OCI-LY3 (cell line): Measurements from ENCODE around the gene DNAH17.

Experiments used
- H2AFZ ChIP-seq: fragments of 200-600, 300-600 bp; shearing (Covaris generic); 2 replicates; pipeline ENCODE4 v1.6.0; 2014; ENCODE audit warnings: antibody characterized with exemption, low read depth, low read length
- H3K27ac ChIP-seq: fragments of 200-600, 300-600 bp; sonication (generic); 2 replicates; pipeline ENCODE4 v1.5.1; 2014; ENCODE audit warnings: mild to moderate bottlenecking, low read length, moderate library complexity, mixed read lengths
- H3K27me3 ChIP-seq: fragments of 200-600, 300-600 bp; sonication (generic); 2 replicates; pipeline ENCODE4 v1.6.1; 2014; ENCODE audit warnings: low read depth, low read length, mixed read lengths
- H3K36me3 ChIP-seq: fragments of 200-600, 300-600 bp; sonication (generic); replicated peaks from 2 replicates; pipeline ENCODE3; 2014; ENCODE audit warnings: low read depth, low read length, mixed read lengths
- H3K4me1 ChIP-seq: fragments of 300-600, 200-600 bp; sonication (generic); 2 replicates; pipeline ENCODE4 v1.6.1; 2014; ENCODE audit warnings: low read length, mixed read lengths
- H3K4me2 ChIP-seq: fragments of 200-600, 300-600 bp; sonication (generic); 2 replicates; pipeline ENCODE4 v1.6.1; 2014; ENCODE audit warnings: low read length, mixed read lengths
- H3K4me3 ChIP-seq: fragments of 300-600, 200-600 bp; sonication (generic); 2 replicates; pipeline ENCODE4 v1.5.1; 2014; ENCODE audit warnings: antibody characterized with exemption, mild to moderate bottlenecking, low read length, moderate library complexity
- H3K79me2 ChIP-seq: fragments of 300-600, 200-600 bp; shearing (Covaris generic); 2 replicates; pipeline ENCODE4 v1.6.1; 2014; ENCODE audit warnings: mild to moderate bottlenecking, low read length, mixed read lengths
- H3K9ac ChIP-seq: fragments of 300-600, 200-600 bp; shearing (Covaris generic); 2 replicates; pipeline ENCODE4 v1.6.0; 2014; ENCODE audit warnings: mild to moderate bottlenecking, low read length, moderate library complexity
- H3K9me3 ChIP-seq: fragments of 200-600, 300-600 bp; shearing (Covaris generic); 2 replicates; pipeline ENCODE4 v1.6.1; 2014; ENCODE audit warnings: low read length, mixed read lengths; ENCODE audit not compliant: insufficient read depth
- H4K20me1 ChIP-seq: fragments of 200-600, 300-600 bp; sonication (generic); 2 replicates; pipeline ENCODE4 v1.6.1; 2016; ENCODE audit warnings: low read length, mixed read lengths; ENCODE audit not compliant: insufficient read depth
- EZH2phosphoT487 ChIP-seq: fragments of 200-600 bp; shearing (Covaris generic); IDR thresholded peaks from 2 replicates; pipeline ENCODE4 v1.6.1; 2018; ENCODE audit warnings: antibody characterized with exemption, mixed run types, low read depth
- TF ChIP-seq, protein P1 (sequence below): fragments of 200-600, 300-600 bp; sonication (generic); IDR thresholded peaks from 2 replicates; pipeline ENCODE4 v1.5.1; 2014; ENCODE audit warnings: antibody characterized with exemption, low read length, low read depth

The DNAH17 gene

DNA sequence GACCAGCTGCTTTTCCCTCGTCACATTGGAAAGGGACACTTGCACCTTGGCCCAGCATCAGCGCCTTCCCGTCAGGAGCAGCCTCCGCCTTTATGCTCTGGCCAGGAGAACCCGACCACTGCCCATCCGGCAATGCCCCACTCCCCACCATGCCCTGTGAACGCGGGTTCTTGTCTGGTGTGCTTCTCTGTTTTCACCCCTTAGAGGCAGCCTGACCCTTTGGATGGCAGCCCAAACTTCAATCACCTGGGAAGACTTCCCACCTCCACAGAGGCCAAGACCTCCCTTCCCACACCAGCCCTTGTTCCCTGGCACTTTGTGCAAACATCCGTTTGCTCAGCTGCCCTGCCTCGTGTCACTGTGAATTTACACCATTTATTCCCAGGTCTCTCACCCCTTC is 87.0 kb downstream of the DNAH17 start:
- TF ChIP-seq EZH2phosphoT487: no peak
- TF ChIP-seq, protein P1, sequence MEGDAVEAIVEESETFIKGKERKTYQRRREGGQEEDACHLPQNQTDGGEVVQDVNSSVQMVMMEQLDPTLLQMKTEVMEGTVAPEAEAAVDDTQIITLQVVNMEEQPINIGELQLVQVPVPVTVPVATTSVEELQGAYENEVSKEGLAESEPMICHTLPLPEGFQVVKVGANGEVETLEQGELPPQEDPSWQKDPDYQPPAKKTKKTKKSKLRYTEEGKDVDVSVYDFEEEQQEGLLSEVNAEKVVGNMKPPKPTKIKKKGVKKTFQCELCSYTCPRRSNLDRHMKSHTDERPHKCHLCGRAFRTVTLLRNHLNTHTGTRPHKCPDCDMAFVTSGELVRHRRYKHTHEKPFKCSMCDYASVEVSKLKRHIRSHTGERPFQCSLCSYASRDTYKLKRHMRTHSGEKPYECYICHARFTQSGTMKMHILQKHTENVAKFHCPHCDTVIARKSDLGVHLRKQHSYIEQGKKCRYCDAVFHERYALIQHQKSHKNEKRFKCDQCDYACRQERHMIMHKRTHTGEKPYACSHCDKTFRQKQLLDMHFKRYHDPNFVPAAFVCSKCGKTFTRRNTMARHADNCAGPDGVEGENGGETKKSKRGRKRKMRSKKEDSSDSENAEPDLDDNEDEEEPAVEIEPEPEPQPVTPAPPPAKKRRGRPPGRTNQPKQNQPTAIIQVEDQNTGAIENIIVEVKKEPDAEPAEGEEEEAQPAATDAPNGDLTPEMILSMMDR: no peak
- no peaks in the 10 kb centered on the region for H3K36me3 ChIP-seq
- no peaks in the 10 kb centered on the region for H4K20me1 ChIP-seq
- H3K4me1 ChIP-seq: no peaks in the 10 kb centered on the region
- no peak overlapping the region for H3K27ac ChIP-seq
- H3K9ac ChIP-seq: no peak overlapping the region
- no peak overlapping the region for H2AFZ ChIP-seq
- no peaks in the 10 kb centered on the region for H3K9me3 ChIP-seq
- H3K27me3 ChIP-seq: peaks cover 2% of the 10 kb centered on the region; the same call in 1 of the 2 replicates
- H3K4me3 ChIP-seq: no peak overlapping the region
- H3K4me2 ChIP-seq: no peak overlapping the region
- H3K79me2 ChIP-seq: no peaks in the 10 kb centered on the region

DNA sequence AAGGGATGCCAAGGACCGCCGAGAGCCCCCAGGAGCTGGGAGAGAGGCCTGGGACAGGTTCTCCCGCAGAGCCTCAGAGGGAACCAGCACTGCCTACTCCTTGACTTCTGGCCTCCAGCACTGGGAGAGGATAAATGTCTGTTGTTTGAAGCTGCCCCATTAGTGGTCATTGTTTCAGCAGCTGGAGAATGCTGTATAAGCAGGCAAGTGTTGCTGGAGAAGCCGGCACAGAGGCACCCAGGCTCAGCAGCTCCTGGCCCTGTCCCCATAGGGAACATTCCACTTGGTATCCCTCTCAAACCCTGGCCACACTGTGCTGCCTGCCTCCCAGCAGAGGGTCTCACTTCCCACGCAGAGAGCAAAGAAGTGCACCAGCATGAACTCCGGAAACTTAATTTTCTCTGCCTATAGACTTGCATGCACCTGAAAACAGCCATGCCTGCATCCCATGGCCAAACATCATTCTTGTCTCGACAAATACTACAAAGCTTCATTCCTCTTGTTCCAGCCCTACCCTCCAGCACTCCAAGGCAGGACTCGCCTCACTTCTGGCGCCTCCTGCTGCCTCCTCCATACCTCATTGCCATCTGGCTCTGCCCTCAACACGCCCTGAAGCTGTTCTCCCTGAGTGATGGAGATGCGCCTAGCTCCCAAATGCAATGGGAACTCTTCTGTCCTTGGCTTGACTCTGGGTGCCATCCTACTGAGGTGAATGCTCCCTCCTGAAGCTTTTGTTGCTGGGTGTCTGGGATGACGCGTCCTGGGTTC is 88.1 kb downstream of the DNAH17 start:
- H3K27me3 ChIP-seq: peaks cover 2% of the 10 kb centered on the region; the same call in 1 of the 2 replicates
- no peak overlapping the region for H3K9ac ChIP-seq
- no peaks in the 10 kb centered on the region for H3K4me1 ChIP-seq
- no peaks in the 10 kb centered on the region for H3K36me3 ChIP-seq
- H3K9me3 ChIP-seq: no peaks in the 10 kb centered on the region
- H3K27ac ChIP-seq: no peak overlapping the region
- H2AFZ ChIP-seq: no peak overlapping the region
- no peaks in the 10 kb centered on the region for H3K79me2 ChIP-seq
- no peaks in the 10 kb centered on the region for H4K20me1 ChIP-seq
- no peak overlapping the region for H3K4me3 ChIP-seq
- no peak for TF ChIP-seq EZH2phosphoT487
- TF ChIP-seq, protein P1: peak; percentile 15; the same call in 1 of the 2 replicates
- H3K4me2 ChIP-seq: no peak overlapping the region

DNA sequence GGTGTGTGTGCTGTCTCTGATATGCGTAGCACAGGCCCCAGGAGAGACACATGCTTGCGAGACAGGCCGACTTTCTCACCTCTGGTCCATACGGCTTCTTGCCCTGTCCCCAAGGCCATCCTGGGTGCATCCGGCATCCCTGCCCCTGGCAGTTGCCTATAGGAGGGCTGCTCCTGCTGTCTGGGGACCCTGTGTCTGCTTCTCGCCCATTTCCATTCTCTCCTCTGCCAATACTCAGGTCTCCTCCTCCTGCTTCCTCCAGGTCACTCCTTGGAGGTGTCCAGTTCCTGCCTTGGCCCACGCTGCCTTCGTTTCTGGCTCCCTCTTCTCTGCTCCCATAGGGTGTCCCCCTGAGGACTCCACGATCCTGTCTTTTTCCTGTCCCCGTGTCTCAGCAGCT is 89.0 kb downstream of the DNAH17 start:
- no peaks in the 10 kb centered on the region for H4K20me1 ChIP-seq
- peaks cover 2% of the 10 kb centered on the region; the same call in 1 of the 2 replicates for H3K27me3 ChIP-seq
- no peak overlapping the region for H2AFZ ChIP-seq
- H3K79me2 ChIP-seq: no peaks in the 10 kb centered on the region
- no peaks in the 10 kb centered on the region for H3K9me3 ChIP-seq
- H3K27ac ChIP-seq: no peak overlapping the region
- TF ChIP-seq EZH2phosphoT487: no peak
- TF ChIP-seq, protein P1: no peak
- no peak overlapping the region for H3K4me3 ChIP-seq
- H3K4me2 ChIP-seq: no peak overlapping the region
- no peak overlapping the region for H3K9ac ChIP-seq
- no peaks in the 10 kb centered on the region for H3K36me3 ChIP-seq
- no peaks in the 10 kb centered on the region for H3K4me1 ChIP-seq

DNA sequence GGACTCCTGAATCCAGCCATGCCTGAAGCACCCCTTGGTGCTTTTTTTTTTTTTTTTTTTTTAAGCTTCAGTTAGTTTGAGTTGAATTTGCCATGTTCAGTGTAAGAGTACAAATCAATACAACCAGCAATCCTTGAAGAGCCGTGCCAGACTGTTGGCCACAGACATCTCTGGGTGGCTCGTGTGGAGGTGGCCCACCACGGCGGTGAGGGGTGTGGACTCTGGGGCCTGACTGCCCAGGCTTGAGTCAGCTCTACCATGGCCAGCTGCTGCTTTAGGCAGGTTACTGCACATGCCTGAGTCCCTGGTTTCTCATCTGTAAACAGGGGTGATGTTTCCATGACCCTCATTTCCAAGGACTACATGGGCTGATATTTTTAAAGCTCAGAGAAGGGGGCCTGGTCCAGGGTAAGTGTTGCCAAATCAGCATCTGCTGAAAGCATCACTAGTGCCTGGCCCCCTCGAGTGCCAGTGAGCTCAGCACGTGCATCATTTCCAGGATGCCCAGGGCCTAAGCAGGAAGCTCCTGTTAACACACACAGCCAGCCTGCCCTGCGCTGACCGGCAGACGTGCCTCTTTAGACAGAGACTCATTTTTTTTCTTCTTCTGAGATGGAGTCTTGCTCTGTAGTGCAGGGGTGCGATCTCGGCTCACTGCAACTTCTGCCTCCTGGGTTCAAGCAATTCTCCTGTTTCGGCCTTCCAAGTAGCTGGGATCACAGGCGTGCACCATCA is 90.1 kb downstream of the DNAH17 start:
- Histone ChIP-seq H3K79me2 (no peaks in the 10 kb centered on the region), H4K20me1 (no peaks in the 10 kb centered on the region), H3K9ac (no peak overlapping the region), H3K4me2 (no peak overlapping the region), H3K9me3 (no peaks in the 10 kb centered on the region), H2AFZ (no peak overlapping the region), H3K4me3 (no peak overlapping the region), H3K27me3 (peaks cover 2% of the 10 kb centered on the region; the same call in 1 of the 2 replicates), H3K27ac (no peak overlapping the region), H3K4me1 (no peaks in the 10 kb centered on the region), H3K36me3 (no peaks in the 10 kb centered on the region)
- TF ChIP-seq, protein P1: no peak
- no peak for TF ChIP-seq EZH2phosphoT487
